NCI-H2081 treated with DMSO at 0.1 percent for 48 hours (cell line): ENCODE measurements around the gene PTPRK.
"Not testable (repeated sequence)": the region's sequence is repeated elsewhere in the genome, so short reads cannot be mapped to it uniquely, and the experiment has no call there.

Experiments
- DNase-seq: peaks from one replicate; lab custom pipeline; 2025; lab: John Stamatoyannopoulos, UW

The PTPRK gene

GRCh38 chr6:127952176-127952575 is 568.2 kb downstream of the PTPRK start:
- DNase-seq, result no peak

- no peak for DNase-seq
Observed at GRCh38 chr6:127951172-127951917, 569.1 kb downstream of the PTPRK start.

GRCh38 chr6:127950566-127951145 is 569.7 kb downstream of the PTPRK start:
- no peak for DNase-seq

GRCh38 chr6:127949251-127949650 is 571.1 kb downstream of the PTPRK start:
- no peak for DNase-seq

- DNase-seq, result no peak
Observed at GRCh38 chr6:127946388-127946787, 574.0 kb downstream of the PTPRK start.

GRCh38 chr6:127945434-127946097 is 574.8 kb downstream of the PTPRK start:
- DNase-seq, result no peak

DNA sequence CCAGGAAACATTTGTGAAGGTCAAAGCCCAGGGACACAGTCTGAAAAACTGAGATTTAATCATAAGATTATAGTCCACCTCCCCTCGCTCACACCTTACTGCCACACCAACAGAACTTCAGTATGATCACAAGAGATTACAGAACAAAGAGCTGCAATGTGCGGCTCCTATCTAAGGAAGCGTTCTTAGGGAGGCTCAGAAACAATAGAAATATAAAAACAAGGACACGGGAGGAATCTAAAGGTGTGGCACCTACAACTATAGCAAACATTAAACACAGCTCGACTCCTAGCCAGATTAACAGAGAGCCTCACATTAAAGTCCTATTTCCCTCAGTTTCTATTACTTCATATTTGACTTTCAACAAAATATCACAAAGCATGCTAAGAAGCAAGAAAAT is 579.2 kb downstream of the PTPRK start:
- DNase-seq, result no peak

DNA sequence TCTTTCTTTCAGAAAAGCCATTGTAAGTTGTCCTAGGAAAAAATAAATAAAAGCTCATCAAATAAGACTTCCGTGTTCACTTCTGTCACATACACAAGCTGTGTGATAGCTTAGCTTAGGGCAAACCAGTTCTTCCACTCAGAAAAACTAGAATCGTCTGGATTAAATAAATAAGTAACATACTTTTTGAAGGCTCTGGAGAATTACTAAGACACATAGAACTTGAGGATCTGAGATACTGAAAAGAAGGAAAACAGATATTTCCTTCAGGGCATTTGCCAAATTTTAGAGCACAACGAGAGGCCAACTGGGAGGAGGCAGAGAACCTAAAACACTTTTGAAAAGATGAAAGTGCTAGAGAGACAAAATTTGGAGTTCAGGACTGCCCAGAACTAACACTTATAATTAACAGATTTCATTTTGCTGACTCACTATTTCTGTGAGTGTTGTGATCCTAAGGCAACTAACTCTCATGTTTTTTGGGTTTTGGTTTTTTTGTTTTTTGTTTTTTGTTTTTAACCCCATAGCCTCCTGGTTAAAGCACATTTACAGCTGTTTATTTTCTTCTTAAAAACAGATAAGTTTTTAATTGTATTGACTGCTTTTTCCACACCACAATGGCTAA is 580.8 kb downstream of the PTPRK start:
- no peak for DNase-seq

GRCh38 chr6:127938701-127939100 is 581.7 kb downstream of the PTPRK start:
- DNase-seq, result no peak

DNA sequence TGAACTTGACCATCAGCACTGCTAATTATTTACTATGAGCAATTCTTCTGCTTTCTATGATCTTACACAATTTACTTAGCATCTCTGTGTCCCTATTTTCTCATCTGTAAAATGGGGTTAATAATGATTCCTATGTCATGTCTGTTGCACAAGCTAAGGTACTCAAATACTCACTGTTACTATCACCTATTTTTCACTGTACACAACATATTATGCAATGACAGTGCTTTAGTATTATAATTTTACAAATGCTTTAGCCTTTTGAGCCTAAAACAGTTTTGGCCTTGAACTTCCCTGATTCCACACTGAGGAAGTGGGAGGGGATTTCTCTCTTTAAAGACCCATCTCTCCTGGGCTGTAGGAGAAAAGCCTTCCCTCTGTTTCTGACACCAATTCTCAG is 582.7 kb downstream of the PTPRK start:
- DNase-seq, result no peak

- no peak for DNase-seq
Observed at GRCh38 chr6:127937102-127937501, 583.3 kb downstream of the PTPRK start.

GRCh38 chr6:127934956-127935355 is 585.4 kb downstream of the PTPRK start:
- no peak for DNase-seq

DNA sequence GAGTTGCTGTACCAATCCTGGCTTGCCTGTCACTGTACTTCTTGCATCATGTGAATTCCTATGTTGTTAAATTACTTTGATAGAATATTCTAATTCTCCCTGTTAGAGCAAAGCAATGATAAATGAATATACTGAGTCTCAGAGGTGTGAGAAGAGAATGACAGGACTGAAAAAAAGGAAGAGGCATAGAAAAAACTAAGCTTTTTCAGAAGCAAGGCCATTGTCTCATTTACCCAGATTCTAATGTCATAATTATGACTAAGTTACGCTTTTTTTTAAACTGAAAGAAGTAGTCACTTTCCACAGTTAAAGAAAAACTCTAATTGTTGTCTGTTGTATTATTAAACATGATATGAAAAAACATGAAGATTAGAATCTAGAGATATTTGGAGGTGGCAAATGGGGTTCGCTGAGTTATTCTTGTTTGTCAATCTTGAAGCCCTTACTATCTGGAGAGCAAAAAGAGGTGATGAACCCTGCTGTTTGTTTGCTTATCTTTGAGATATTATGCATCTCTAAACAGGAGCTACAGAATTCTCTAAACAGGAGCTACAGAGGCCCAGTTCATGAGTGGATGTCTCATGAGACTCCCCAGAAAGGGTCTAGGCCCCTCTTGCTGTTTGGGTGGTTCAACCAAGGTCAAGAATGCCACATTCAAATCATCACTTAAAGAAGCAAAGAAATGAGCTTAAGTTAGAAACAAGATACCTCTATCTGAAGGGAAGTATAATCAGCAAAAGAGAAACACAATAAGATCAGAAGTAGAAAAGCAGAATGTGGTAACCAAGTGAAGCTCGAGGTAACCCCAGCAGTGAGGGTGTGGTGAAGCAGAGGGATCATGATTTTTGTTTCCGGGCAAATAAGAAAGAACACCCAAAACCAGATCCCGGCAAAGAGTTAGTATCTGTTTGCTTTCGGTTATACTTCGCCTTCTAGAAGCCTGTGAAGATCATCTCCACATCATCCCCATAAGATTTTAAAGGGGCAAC is 586.3 kb downstream of the PTPRK start:
- DNase-seq, result no peak

GRCh38 chr6:127933137-127933536 is 587.3 kb downstream of the PTPRK start:
- DNase-seq, result no peak

DNA sequence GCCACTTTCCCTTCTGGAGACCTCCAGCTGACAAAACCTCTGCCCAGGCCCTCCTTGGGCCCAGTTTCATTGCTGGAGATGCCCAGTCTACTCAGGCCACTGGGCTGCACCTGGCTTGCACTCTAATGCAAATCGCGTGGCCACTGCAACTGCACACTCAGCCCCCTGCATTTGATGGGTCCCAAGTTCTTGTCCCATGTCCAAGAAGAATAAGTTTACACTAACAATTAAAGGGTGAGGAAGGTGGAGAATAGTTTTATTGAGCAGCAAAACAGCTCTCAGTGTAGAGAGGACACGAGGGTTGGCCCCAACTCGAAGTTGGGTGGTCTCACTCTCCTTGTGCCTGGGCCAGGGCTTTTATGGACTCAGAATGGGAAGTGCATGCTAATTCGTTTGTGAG is 587.7 kb downstream of the PTPRK start:
- no peak for DNase-seq

- DNase-seq, result not testable (repeated sequence)
Observed at GRCh38 chr6:127926441-127926840, 594.0 kb downstream of the PTPRK start.

DNA sequence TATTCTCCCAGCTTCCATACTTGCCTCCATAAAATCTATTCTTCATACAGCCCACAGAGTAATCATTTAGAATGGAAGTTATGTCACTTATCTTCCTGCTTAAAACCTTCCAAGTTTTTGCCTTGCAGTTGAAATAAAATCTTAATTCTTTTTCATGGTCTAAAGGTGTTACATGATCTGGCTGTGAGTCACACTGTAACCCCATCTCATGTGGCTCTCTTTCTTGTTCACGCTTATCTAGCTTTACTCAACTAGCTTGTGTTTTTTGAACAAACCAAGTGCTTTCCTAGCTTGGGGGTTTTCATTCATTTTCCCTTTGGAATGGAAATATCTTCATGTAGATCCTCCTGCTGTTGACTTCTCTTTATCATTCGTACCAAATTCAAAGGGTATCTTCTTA is 596.0 kb downstream of the PTPRK start:
- DNase-seq, result no peak

GRCh38 chr6:127924031-127924430 is 596.4 kb downstream of the PTPRK start:
- no peak for DNase-seq

DNA sequence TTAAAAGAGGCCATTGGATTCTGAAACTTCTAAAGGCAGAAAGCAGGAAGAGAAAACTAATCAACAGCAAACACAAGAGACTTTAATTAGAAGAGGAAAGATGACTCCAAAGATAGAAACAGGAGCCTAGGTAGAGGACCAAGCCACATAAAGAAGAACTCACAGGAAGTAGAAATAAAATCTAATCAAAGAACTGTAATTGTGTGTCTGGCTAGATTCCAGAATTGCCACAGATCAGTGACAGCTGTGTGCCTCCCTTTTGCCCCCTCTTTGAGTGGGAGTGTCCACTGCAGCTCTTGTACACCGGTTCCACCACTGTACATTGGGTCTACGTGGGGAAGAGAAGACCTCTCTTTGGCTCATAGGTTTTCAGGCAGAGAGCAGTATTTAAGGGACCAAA is 597.3 kb downstream of the PTPRK start:
- no peak for DNase-seq

DNA sequence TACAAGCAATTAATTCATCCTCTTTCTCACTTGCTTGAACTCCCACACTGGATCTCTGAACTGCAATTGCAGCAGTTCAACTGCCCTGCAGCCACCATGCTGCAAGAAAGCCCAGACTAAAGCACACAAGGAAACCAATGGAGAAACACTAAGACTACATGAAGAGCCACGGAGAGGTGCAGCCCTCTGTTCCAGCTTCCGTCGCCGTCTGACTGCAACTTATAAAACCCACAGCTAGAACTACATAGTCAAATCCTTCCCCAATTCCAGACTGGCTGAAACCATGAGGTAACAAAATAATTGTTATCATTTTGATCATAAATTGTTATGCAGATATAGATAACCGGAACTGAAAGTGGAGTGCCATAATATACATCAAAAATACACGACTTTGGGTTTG is 598.4 kb downstream of the PTPRK start:
- DNase-seq, result no peak

DNA sequence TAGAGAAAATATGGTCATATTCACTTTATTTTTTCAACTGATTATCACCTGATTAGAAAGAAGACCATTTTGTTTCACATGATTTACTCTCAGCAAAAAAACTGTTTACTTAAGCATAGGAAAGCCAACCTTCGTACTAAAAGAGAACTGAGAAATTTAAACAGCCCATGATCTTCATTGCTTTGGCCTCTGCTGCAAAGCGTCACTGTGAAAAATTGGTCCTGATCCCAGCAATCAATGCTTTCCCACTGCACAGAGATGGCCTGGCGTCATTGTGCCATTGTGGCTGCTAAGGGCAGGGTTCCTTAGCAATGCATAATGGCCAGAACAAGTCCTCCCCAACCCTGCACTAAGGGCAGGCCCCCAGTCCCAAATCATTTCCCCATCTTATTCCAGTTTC is 599.6 kb downstream of the PTPRK start:
- no peak for DNase-seq
